Measurements from ENCODE around the gene CRKL.
"Not testable (repeated sequence)": the region's sequence is repeated elsewhere in the genome, so short reads cannot be mapped to it uniquely, and the experiment has no call there.

CRKL gene

GRCh38 chr22:20926243-20926642 lies 9.0 kb downstream of the CRKL start:
- no peak overlapping the region for H3K4me3 ChIP-seq (replicated peaks; ENCODE audit: low read depth, low read length)
- TF ChIP-seq CTCF (IDR thresholded peaks at IDR 0.05; ENCODE audit: low read length, missing control alignments) = no peak
- no peak for DNase-seq (ENCODE audit: low read depth)

GRCh38 chr22:20927940-20928572 lies 10.8 kb downstream of the CRKL start:
- DNase-seq (ENCODE audit: low read depth) = no peak
- no peak overlapping the region for H3K4me3 ChIP-seq (replicated peaks; ENCODE audit: low read depth, low read length)
- TF ChIP-seq CTCF (IDR thresholded peaks at IDR 0.05; ENCODE audit: low read length, missing control alignments) = no peak

- DNase-seq (ENCODE audit: low read depth) = no peak
Observed at GRCh38 chr22:20928573-20928967, 11.4 kb downstream of the CRKL start.

GRCh38 chr22:20930004-20930403 lies 12.8 kb downstream of the CRKL start:
- H3K4me3 ChIP-seq (replicated peaks; ENCODE audit: low read depth, low read length) = no peak overlapping the region
- no peak for TF ChIP-seq CTCF (IDR thresholded peaks at IDR 0.05; ENCODE audit: low read length, missing control alignments)

More at GRCh38 chr22:20928573-20928967, 11.4 kb downstream of the CRKL start:
- H3K4me3 ChIP-seq (replicated peaks; ENCODE audit: low read depth, low read length) = no peak overlapping the region
- TF ChIP-seq CTCF (IDR thresholded peaks at IDR 0.05; ENCODE audit: low read length, missing control alignments) = no peak

GRCh38 chr22:20930435-20930834 lies 13.2 kb downstream of the CRKL start:
- DNase-seq (ENCODE audit: low read depth); H3K4me3 ChIP-seq (replicated peaks; ENCODE audit: low read depth, low read length): not testable (repeated sequence)

More at GRCh38 chr22:20930004-20930403, 12.8 kb downstream of the CRKL start:
- DNase-seq (ENCODE audit: low read depth) = no peak

GRCh38 chr22:20931126-20931654 lies 14.0 kb downstream of the CRKL start:
- no peak overlapping the region for H3K4me3 ChIP-seq (replicated peaks; ENCODE audit: low read depth, low read length)
- TF ChIP-seq CTCF (IDR thresholded peaks at IDR 0.05; ENCODE audit: low read length, missing control alignments) = no peak
- DNase-seq (ENCODE audit: low read depth) = no peak

- no peak for TF ChIP-seq CTCF (IDR thresholded peaks at IDR 0.05; ENCODE audit: low read length, missing control alignments)
- no peak for DNase-seq (ENCODE audit: low read depth)
- no peak overlapping the region for H3K4me3 ChIP-seq (replicated peaks; ENCODE audit: low read depth, low read length)
Observed at GRCh38 chr22:20933910-20934309, 16.7 kb downstream of the CRKL start.

- not testable (repeated sequence) for H3K4me3 ChIP-seq (replicated peaks; ENCODE audit: low read depth, low read length); DNase-seq (ENCODE audit: low read depth)
Observed at GRCh38 chr22:20935049-20935448, 17.8 kb downstream of the CRKL start.

- not testable (repeated sequence) for H3K4me3 ChIP-seq (replicated peaks; ENCODE audit: low read depth, low read length); DNase-seq (ENCODE audit: low read depth)
Observed at GRCh38 chr22:20935780-20936539, 18.8 kb downstream of the CRKL start.
